GM18526 (cell line): Measurements from ENCODE around the gene NUDCD2.

Experiments used
- POLR2A ChIP-seq: IDR thresholded peaks from 3 replicates; pipeline ENCODE4 v1.6.1; 2011; ENCODE audit not compliant: insufficient read length; ENCODE audit errors: extremely low read depth

The NUDCD2 gene

DNA sequence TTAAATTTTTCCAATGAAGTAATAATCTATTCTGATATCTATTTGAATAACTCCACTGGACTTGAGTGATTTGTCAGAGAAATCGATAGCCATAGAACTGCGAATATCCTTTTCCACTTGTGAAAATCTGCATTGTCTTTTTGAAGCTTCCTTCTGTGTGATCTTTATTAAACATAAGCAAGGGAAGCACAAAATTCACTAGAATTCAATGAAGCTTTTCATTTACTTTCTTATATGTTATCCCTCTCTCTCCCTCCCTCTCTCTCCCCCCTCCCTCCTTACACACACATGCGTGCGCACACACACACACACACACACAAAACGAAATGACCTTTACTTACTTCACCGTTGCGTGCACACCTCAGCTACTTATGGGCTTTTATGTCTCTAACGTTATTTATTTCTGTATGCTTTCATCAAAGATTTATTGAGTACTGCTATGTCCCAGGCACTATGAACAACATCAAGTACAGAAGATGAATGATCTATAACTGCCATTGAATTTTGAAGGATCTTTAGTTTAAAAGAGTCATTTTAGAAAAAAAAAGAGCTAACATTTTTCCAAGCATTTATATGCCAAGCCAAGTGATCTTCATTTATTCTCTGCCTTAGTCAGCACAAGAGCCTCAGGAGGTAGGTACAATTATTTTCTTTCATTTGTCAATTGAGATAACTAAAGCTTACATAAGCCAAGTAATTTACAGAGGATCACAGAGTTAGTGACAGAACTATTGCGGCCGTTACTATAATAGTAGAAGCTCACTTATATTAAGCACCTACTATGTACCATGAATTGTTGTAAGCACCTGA lies 55.3 kb downstream of the NUDCD2 start:
- no peak for TF ChIP-seq POLR2A

DNA sequence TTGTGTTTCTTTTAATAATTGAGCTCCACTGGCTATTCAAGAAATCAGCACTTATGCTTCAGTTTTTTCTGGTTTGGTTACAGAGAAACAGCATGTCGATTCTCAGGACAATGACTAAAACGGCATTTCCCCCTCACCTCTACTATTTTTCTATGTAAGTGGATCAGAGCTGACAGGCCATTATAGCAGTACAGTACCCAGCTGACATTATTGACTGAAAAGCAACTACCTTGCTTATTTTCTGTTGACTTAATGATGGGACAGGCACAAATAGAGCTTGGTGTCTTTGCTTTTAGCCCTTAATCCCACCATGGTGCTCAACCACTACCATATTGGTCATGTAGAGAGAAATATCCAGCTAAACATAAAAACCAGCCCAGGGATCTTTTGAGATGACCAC lies 57.9 kb downstream of the NUDCD2 start:
- no peak for TF ChIP-seq POLR2A

DNA sequence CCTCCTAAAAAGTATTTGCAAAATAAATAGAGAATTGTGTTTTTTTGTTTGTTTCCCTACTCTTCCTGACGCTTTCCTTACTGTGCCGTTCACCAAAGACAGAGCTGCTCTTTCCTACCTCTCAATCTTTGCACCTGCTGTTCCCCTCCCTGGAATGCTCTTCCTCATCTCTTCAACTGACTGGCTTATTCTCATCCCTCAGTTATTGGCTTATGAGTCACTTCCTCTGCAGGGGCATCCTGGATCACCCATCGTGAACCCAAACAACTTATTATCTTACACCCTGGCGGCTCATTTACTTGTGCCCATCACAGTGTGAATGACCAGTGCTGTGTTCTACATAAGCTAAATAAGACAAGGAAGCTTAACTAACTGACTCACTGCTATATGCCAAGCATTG lies 58.6 kb downstream of the NUDCD2 start:
- TF ChIP-seq POLR2A, result no peak

DNA sequence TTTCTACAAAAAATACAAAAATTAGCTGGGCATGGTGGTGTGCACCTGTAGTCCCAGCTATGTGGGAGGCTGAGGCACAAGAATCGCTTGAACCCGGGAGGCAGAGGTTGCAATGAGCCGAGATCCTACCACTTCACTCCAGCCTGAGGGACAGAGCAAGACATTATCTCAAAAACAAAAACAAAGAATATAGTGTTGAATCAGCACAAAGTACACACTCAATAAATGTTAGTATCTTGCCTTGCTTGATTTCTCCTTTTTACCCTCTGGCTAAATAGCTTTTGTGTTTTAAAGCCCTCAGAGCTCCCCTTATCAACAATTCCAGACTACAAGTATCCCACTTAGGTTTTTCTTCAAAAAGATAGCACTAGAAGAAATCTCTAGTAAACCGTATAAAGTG lies 60.0 kb downstream of the NUDCD2 start:
- no peak for TF ChIP-seq POLR2A

DNA sequence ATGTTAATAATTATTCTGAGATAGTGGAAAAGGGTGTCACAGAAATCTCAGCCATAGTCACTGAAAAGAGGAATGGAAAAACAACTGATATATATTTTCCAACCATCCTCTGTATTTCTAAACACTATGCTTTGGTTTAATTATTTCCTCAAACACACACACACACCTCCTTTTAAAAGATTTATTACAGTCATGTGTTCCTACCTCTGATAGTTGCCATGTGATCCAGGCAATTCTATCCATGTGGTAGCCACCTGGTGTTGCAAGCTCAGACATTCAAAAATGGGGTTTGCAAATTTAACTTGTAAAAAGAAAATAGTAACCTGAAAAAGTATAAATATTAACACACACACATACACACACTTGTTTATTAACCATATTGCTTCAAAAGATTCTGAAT lies 62.5 kb downstream of the NUDCD2 start:
- TF ChIP-seq POLR2A, result no peak
